ENCODE data around the gene STXBP6. TPM values are rescaled to one million over a fixed set of nuclear protein-coding genes. Genes with fewer than 3 reads are reported as not detected.
A peak's percentile ranks its signal among the peaks of the same experiment; 100 is the strongest.

STXBP6 gene
- total and polyA plus RNA-seq, 2 of the 13 experiments (the other 11 are each of a cell fraction or from before 2014, with no cell fraction given): 35.3 to 42.8 TPM

- TF ChIP-seq HNF4A (CRISPR knock-in tag; IDR thresholded peaks at IDR 0.05) (peak; percentile 75), ZNF660 (CRISPR knock-in tag; IDR thresholded peaks at IDR 0.05; ENCODE audit: borderline replicate concordance, low read depth) (no peak), ZFY (CRISPR knock-in tag; IDR thresholded peaks at IDR 0.05) (peak; percentile 42; the same call in 1 of the 2 replicates), ZNF883 (CRISPR knock-in tag; IDR thresholded peaks at IDR 0.05; ENCODE audit: not compliant biosample characterization) (peak; percentile 14), SNAPC2 (CRISPR knock-in tag; IDR thresholded peaks at IDR 0.05) (peak; percentile 68; the same call in 1 of the 2 replicates), ZSCAN5A (CRISPR knock-in tag; IDR thresholded peaks at IDR 0.05; ENCODE audit: borderline replicate concordance) (0 out of 2 replicates have a peak, but pooled peaks have one; percentile 45), ASH2L (IDR thresholded peaks at IDR 0.05; ENCODE audit: insufficient read length, low read depth, low read length) (peak; percentile 49), MXD3 (CRISPR knock-in tag; IDR thresholded peaks at IDR 0.05) (no peak), KDM5A (IDR thresholded peaks at IDR 0.05; ENCODE audit: borderline replicate concordance, low read length) (no peak), ARID5B (CRISPR knock-in tag; IDR thresholded peaks at IDR 0.05) (peak; percentile 61), TEAD3 (CRISPR knock-in tag; optimal IDR thresholded peaks at IDR 0.05; ENCODE audit: borderline replicate concordance) (peak; percentile 65), SKI (IDR thresholded peaks at IDR 0.05; ENCODE audit: partially characterized antibody) (no peak), TARDBP (CRISPR knock-in tag; IDR thresholded peaks at IDR 0.05) (peak; percentile 70), ERF (CRISPR knock-in tag; IDR thresholded peaks at IDR 0.05) (no peak), ZNF331 (CRISPR knock-in tag; IDR thresholded peaks at IDR 0.05) (0 out of 2 replicates have a peak, but pooled peaks have one; percentile 66), ZSCAN31 (CRISPR knock-in tag; IDR thresholded peaks at IDR 0.05; ENCODE audit: low read depth) (0 out of 2 replicates have a peak, but pooled peaks have one; percentile 29), PAXIP1 (CRISPR knock-in tag; conservative IDR thresholded peaks at IDR 0.05) (0 out of 2 replicates have a peak, but pooled peaks have one; percentile 40), ETV5 (CRISPR knock-in tag; IDR thresholded peaks at IDR 0.05; ENCODE audit: borderline replicate concordance) (no peak), ATF7 (IDR thresholded peaks at IDR 0.05) (no peak), ATF7 (CRISPR knock-in tag; IDR thresholded peaks at IDR 0.05) (0 out of 2 replicates have a peak, but pooled peaks have one; percentile 34)
These were observed 245.3 kb downstream of the STXBP6 start (continued) for GRCh38 chr14:24804552-24805212.

Data from HepG2 (cell line).